Activated CD8-positive, alpha-beta T cell treated with anti-CD3 and anti-CD28 coated beads, Interleukin-2, amount 10 ng/mL, durations not matched to agents 7 days and 5 days (primary cell): ENCODE measurements around the gene UQCC3. TPM values are rescaled to one million over a fixed set of nuclear protein-coding genes. Genes with fewer than 3 reads are reported as not detected.
A peak's percentile ranks its signal among the peaks of the same experiment; 100 is the strongest.
"Not testable (repeated sequence)": the region's sequence is repeated elsewhere in the genome, so short reads cannot be mapped to it uniquely, and the experiment has no call there.

Experiments
- ATAC-seq: fragments of 150-1000 bp; cut with Tn5 transposase; one replicate; pipeline ENCODE4 v1.10.0; 2021; ENCODE audit warnings: moderate library complexity
- CTCF ChIA-PET: fragments of 350-600 bp; sonication (Branson Sonifier 250); formaldehyde crosslinking; loops from one replicate; lab custom pipeline; 2021; ENCODE audit warnings: antibody characterized with exemption; lab: Charles Lee
- POLR2A ChIA-PET: fragments of 350-600 bp; sonication (Branson Sonifier 250); formaldehyde crosslinking; loops from one replicate; lab custom pipeline; 2021; ENCODE audit warnings: antibody characterized with exemption; lab: Charles Lee
- DNase-seq: peaks from one replicate; pipeline ENCODE4 v3.0.0-alpha.2; 2020
- H3K27ac Mint-ChIP-seq: one replicate; pipeline ENCODE4 v1.8.0; 2021; ENCODE audit warnings: mild to moderate bottlenecking, mixed read lengths
- H3K27me3 Mint-ChIP-seq: one replicate; pipeline ENCODE4 v1.8.0; 2021; ENCODE audit warnings: low read depth, mixed read lengths
- H3K36me3 Mint-ChIP-seq: one replicate; pipeline ENCODE4 v1.8.0; 2021; ENCODE audit warnings: low read depth, mixed read lengths
- H3K4me1 Mint-ChIP-seq: one replicate; pipeline ENCODE4 v1.8.0; 2021; ENCODE audit warnings: low read depth, mixed read lengths
- H3K4me3 Mint-ChIP-seq: one replicate; pipeline ENCODE4 v1.8.0; 2021; ENCODE audit warnings: mild to moderate bottlenecking, mixed read lengths
- H3K9me3 Mint-ChIP-seq: one replicate; pipeline ENCODE4 v1.8.0; 2022; ENCODE audit warnings: mixed read lengths; ENCODE audit not compliant: insufficient read depth
- total RNA-seq, 2 experiments: library from RNA; stranded (reverse); gene quantifications; one replicate each; pipeline ENCODE4 v1.2.3, GENCODE V29; 2021

Gene UQCC3
- total RNA-seq, 2 experiments from 2014 or later, result 7.5 TPM

DNA sequence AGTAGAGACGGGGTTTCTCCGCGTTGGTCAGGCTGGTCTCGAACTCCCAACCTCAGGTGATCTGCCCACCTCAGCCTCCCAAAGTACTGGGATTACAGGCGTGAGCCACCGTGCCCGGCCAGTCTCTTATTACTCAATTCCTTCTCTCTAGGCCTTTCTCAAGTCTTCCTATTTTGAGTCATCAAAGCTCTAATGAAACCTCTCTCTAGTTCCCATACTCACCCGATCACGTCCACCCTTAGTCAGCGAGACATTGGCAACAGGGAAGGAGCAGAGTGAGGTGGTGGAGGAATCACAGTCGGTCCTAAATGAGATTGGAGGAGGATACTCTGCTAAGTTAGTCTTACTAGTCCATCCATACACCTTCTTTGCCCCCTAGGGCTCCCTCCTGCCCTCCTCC, 30.8 kb downstream of the UQCC3 start:
- Mint-ChIP-seq H3K27me3 (no peaks in the 10 kb centered on the region), H3K4me1 (peaks cover 19% of the 10 kb centered on the region), H3K4me3 (no peak overlapping the region), H3K9me3 (no peaks in the 10 kb centered on the region), H3K36me3 (peaks cover 32% of the 10 kb centered on the region), H3K27ac (no peak overlapping the region)
- no peak for DNase-seq
- CTCF ChIA-PET, result interaction anchor here (1.1 to 2.2 kb wide), 4 partner anchors 8 to 179 kb away, joined by 3 to 7 read pairs (median 4); partner anchors contain the start of gene SLC3A2
- no peak for ATAC-seq
- POLR2A ChIA-PET, result interaction anchor here (1.0 kb wide), 2 partner anchors 111 to 139 kb away, joined by 3 read pairs; partner anchors contain the start of gene TUT1

DNA sequence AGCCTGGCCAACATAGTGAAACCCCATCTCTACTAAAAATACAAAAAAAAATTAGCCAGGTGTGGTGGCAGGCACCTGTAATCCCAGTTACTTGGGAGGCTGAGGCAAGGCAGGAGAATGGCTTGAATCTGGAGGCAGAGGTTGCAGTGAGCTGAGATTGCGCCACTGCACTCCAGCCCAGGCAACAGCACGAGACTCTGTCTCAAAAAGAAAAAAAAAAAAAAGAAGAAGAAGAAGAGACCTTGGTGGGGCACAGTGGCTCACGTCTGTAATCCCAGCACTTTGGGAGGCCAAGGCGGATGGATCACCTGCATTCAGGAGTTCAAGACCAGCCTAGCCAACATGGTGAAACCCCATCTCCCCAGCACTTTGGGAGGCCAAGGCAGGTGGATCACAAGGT, 32.4 kb downstream of the UQCC3 start:
- not testable (repeated sequence) for H3K9me3 Mint-ChIP-seq, DNase-seq, H3K27ac Mint-ChIP-seq, H3K27me3 Mint-ChIP-seq, H3K4me3 Mint-ChIP-seq, ATAC-seq
- peaks cover 31% of the 10 kb centered on the region for H3K36me3 Mint-ChIP-seq
- ChIA-PET POLR2A (interaction anchor here (0.7 to 1.3 kb wide), 3 partner anchors 32 to 112 kb away, joined by 3 to 6 read pairs (median 4); partner anchors contain the start of genes C11orf98, CSKMT, LBHD1 and TUT1), CTCF (interaction anchor here (2.2 kb wide), 1 partner anchor 23 kb away, joined by 7 read pairs; no protein-coding TSS in a partner anchor)
- H3K4me1 Mint-ChIP-seq, result peaks cover 34% of the 10 kb centered on the region

DNA sequence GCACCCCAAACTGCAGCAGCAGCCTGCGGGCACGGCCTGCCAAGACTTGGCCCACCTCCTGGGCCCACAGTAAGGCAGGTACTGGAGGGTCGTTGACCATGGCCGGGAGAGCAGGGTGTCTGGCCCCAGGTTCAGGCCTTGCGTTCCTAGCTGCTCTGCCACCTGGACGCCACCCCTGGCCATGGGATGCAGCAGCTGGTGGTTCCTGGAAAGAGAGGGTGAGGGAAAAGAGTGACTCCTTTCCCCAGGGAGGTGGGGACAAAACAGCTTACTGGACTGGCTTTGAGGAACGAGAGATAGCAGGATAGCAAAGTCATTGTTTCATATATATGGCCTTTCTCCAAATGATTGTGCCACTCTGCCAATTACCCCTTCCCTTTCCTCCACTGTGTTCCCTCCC, 33.9 kb downstream of the UQCC3 start:
- H3K36me3 Mint-ChIP-seq, result peaks cover 37% of the 10 kb centered on the region
- POLR2A ChIA-PET, result interaction anchor here (0.8 to 11.7 kb wide), 8 partner anchors 21 to 136 kb away, joined by 3 to 123 read pairs (median 7); partner anchors contain the start of genes C11orf98, CSKMT, EEF1G and HNRNPUL2

DNA sequence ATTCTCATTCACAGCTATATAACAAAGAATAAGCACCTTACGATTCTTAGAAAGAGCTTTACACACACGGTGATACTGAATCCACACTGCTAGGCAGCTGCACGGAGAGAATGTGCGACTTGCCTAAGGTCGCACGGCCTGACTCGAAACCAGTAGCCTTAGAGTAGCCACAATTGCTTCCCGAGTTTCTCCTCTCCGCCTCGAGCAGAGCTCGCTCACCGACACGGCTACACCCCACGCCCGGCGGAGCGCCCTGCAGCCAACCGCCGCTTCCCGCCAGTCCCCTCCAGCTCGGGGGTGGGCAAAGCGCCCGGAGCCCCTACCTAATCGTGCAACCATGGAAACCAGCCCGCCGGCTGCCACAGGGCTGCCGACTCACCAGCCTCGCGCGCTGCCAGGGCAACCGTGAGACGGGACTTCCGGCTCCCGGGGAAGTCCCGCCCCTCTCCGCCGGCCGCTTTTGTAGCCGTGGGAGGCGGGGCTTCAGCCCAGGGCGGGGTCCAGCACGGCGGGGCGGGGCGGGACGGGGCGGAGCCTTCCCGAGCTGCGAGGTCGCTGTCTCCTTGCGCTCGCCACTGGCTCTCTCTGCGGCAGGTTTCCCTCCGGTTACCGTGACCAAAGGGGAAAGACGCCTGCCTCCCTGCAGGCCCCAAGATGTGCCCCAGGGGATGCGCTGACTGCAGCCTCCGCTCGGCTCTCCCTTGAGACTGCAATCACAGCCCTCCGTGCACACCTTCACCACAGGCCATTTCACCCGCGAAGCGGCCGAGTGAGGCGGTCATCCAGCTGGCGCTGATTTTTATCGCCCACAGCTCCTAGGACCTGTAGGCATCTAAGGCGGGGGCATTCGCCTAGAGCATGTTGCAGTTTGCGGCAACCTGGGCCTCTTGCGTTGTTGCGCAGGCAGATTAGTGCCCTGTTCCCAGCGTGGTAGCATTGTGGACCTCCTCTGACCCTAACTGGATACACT, 34.7 kb downstream of the UQCC3 start:
- peak overlapping the region; percentile 90 for H3K4me3 Mint-ChIP-seq
- H3K27ac Mint-ChIP-seq, result peak overlapping the region; percentile 83
- DNase-seq (peak; percentile 95), ATAC-seq (peak; percentile 67)
- POLR2A ChIA-PET, result interaction anchor here (0.8 to 11.7 kb wide), 9 partner anchors 20 to 135 kb away, joined by 3 to 123 read pairs (median 7); partner anchors contain the start of genes C11orf98, CSKMT, EEF1G and HNRNPUL2
- CTCF ChIA-PET, result interaction anchor here (0.7 to 2.6 kb wide), 7 partner anchors 9 to 115 kb away, joined by 3 to 19 read pairs (median 4); partner anchors contain the start of gene TUT1
- H3K4me1 Mint-ChIP-seq, result peaks cover 49% of the 10 kb centered on the region
- H3K9me3 Mint-ChIP-seq, result no peaks in the 10 kb centered on the region
- H3K27me3 Mint-ChIP-seq, result no peaks in the 10 kb centered on the region
- peaks cover 37% of the 10 kb centered on the region for H3K36me3 Mint-ChIP-seq

More for the DNA sequence above, 33.9 kb downstream of the UQCC3 start:
- H3K27ac Mint-ChIP-seq, result peak overlapping the region; percentile 83
- peaks cover 45% of the 10 kb centered on the region for H3K4me1 Mint-ChIP-seq
- H3K4me3 Mint-ChIP-seq, result peak overlapping the region; percentile 90
- ATAC-seq, result no peak
- H3K27me3 Mint-ChIP-seq, result no peaks in the 10 kb centered on the region
- CTCF ChIA-PET, result interaction anchor here (0.7 to 2.6 kb wide), 5 partner anchors 9 to 114 kb away, joined by 3 to 19 read pairs (median 4); partner anchors contain the start of gene TUT1
- H3K9me3 Mint-ChIP-seq, result no peaks in the 10 kb centered on the region
- no peak for DNase-seq

DNA sequence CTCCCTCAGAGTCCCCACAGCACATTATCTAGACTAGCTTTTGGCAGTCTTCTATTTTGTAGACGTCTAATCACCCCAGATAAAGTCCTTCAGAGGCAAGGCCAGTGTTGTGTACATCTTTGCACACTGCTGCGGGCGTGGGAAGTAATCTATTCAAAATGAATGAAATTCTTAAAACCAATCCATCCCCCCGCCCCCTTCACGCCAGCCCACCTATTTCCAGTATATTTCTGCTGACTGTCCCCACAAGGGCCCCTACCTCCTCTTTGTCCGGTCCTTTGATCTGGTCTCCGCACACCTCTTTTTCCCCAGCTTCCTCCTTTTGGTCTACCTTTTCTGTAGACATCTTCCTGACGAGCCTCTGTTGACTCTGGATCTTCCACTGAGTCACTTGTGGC, 35.4 kb downstream of the UQCC3 start:
- H3K9me3 Mint-ChIP-seq, result no peaks in the 10 kb centered on the region
- peak overlapping the region; percentile 32 for H3K4me3 Mint-ChIP-seq
- H3K36me3 Mint-ChIP-seq, result peaks cover 40% of the 10 kb centered on the region
- CTCF ChIA-PET, result interaction anchor here (0.6 to 2.6 kb wide), 5 partner anchors 12 to 115 kb away, joined by 4 to 19 read pairs (median 4); partner anchors contain the start of genes HNRNPUL2 and TUT1
- H3K4me1 Mint-ChIP-seq, result peaks cover 49% of the 10 kb centered on the region
- H3K27ac Mint-ChIP-seq, result peak overlapping the region; percentile 59
- no peaks in the 10 kb centered on the region for H3K27me3 Mint-ChIP-seq
- ATAC-seq (no peak), DNase-seq (no peak)
- POLR2A ChIA-PET, result interaction anchor here (1.2 to 11.7 kb wide), 8 partner anchors 19 to 134 kb away, joined by 3 to 123 read pairs (median 7); partner anchors contain the start of genes C11orf98, CSKMT, EEF1G and HNRNPUL2

DNA sequence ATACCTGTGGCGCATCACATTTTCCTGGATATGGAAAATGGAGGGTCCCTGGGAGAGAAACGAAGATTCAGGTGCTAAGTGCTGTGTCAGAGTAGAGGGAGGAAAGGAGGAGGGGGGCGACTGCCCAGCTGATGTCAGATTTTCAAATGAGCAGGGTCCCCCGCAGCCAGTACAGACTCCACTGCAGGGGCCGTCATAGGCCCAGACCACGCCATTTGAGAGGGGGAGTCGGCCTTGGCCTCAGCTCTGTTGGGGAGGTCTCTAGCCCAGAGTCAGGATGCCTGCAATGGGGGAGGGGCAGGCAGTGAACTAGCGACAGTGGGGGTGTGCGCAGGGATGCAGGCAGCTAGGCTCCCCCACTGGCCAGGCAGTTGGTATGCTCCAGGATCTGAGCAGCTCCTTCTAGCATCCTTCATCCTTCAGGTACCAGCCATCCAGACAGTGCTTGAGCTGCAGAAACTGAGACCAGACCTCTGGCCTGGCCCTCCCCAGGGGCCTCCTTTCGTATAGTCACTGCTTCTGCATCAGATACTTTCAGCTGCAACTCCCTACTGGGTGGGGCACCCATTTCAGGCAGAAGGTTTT, 35.9 kb downstream of the UQCC3 start, which contains the start of the genes BSCL2 and GNG3:
Gene BSCL2, minus strand, starts transcription at position 148 of the 585 bp plus-strand sequence. CDS start 229 bp downstream, outside the sequence.
Gene GNG3, plus strand, starts transcription at position 400 of the 585 bp plus-strand sequence. CDS start 620 bp downstream, outside the sequence.
- Mint-ChIP-seq H3K36me3 (peaks cover 41% of the 10 kb centered on the region), H3K27ac (peak within 1 kb of the TSS; percentile 95), H3K4me3 (peak within 1 kb of the TSS; percentile 85), H3K4me1 (peaks cover 53% of the 10 kb centered on the region), H3K9me3 (no peaks in the 10 kb centered on the region), H3K27me3 (no peaks in the 10 kb centered on the region)
- ChIA-PET CTCF (interaction anchor here (0.6 to 2.6 kb wide), 3 partner anchors 13 to 27 kb away, joined by 4 to 19 read pairs (median 4); partner anchors contain the start of gene HNRNPUL2), POLR2A (interaction anchor here (0.8 to 11.7 kb wide), 10 partner anchors 19 to 148 kb away, joined by 3 to 123 read pairs (median 6); partner anchors contain the start of genes C11orf98, CSKMT, EEF1G and HNRNPUL2)
- DNase-seq, result peak; percentile 35
- ATAC-seq, result no peak

DNA sequence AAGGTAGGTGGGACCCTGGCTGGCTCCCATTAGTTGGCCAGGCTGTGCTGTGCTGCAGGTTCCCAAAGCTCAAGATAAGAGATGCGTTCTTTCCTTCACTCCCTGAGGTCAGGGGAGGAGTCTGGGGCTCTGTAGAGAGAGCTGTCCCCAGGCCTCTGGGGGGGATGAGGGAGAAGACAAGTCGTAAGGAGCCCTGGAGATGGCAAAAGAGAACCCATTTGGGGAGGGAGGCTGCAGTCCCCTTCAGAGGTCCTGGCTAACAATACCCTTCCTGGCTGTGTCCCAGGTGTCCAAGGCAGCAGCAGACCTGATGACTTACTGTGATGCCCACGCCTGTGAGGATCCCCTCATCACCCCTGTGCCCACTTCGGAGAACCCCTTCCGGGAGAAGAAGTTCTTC, 36.9 kb downstream of the UQCC3 start:
- POLR2A ChIA-PET, result interaction anchor here (0.9 to 11.7 kb wide), 23 partner anchors 9 to 173 kb away, joined by 3 to 123 read pairs (median 6); partner anchors contain the start of genes C11orf98, CSKMT, EEF1G and HNRNPUL2
- ATAC-seq, result no peak
- peak overlapping the region; percentile 85 for H3K4me3 Mint-ChIP-seq
- no peaks in the 10 kb centered on the region for H3K9me3 Mint-ChIP-seq
- H3K4me1 Mint-ChIP-seq, result peaks cover 63% of the 10 kb centered on the region
- no peak for DNase-seq
- peaks cover 47% of the 10 kb centered on the region for H3K36me3 Mint-ChIP-seq
- H3K27ac Mint-ChIP-seq, result peak overlapping the region; percentile 95
- CTCF ChIA-PET, result interaction anchor here (0.8 to 3.6 kb wide), 5 partner anchors 11 to 148 kb away, joined by 3 to 15 read pairs (median 3); partner anchors contain the start of genes HNRNPUL2 and TUT1
- H3K27me3 Mint-ChIP-seq, result no peaks in the 10 kb centered on the region

DNA sequence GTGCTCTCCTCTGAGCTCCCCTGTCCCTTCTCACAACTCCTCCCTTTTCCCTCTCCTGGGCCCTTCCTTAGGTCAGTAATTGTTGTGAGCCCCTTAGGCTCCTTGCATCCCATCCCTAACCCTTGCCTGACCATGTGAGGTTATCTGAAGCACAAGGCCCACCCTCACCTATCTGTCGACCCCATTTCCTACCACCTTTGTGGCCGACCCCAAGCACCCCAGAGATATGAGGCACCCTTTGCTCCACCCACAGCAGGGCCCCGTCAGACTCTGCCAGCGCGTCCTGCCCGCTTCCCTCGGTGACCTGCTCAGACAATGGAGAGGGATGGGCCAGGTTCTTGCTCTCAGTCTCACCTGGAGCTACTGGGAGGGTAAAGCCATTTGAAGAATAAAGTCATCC, 37.3 kb downstream of the UQCC3 start:
- CTCF ChIA-PET, result interaction anchor here (1.0 to 3.6 kb wide), 7 partner anchors 11 to 284 kb away, joined by 3 to 15 read pairs (median 4); partner anchors contain the start of genes HNRNPUL2 and TUT1
- H3K4me3 Mint-ChIP-seq, result peak overlapping the region; percentile 85
- POLR2A ChIA-PET, result interaction anchor here (0.6 to 11.7 kb wide), 26 partner anchors 9 to 569 kb away, joined by 3 to 123 read pairs (median 6); partner anchors contain the start of genes C11orf98, CSKMT, EEF1G and HNRNPUL2
- H3K36me3 Mint-ChIP-seq, result peaks cover 51% of the 10 kb centered on the region
- no peaks in the 10 kb centered on the region for H3K27me3 Mint-ChIP-seq
- peak; percentile 73 for DNase-seq
- ATAC-seq, result peak; percentile 36
- H3K27ac Mint-ChIP-seq, result peak overlapping the region; percentile 95
- no peaks in the 10 kb centered on the region for H3K9me3 Mint-ChIP-seq
- peaks cover 67% of the 10 kb centered on the region for H3K4me1 Mint-ChIP-seq

DNA sequence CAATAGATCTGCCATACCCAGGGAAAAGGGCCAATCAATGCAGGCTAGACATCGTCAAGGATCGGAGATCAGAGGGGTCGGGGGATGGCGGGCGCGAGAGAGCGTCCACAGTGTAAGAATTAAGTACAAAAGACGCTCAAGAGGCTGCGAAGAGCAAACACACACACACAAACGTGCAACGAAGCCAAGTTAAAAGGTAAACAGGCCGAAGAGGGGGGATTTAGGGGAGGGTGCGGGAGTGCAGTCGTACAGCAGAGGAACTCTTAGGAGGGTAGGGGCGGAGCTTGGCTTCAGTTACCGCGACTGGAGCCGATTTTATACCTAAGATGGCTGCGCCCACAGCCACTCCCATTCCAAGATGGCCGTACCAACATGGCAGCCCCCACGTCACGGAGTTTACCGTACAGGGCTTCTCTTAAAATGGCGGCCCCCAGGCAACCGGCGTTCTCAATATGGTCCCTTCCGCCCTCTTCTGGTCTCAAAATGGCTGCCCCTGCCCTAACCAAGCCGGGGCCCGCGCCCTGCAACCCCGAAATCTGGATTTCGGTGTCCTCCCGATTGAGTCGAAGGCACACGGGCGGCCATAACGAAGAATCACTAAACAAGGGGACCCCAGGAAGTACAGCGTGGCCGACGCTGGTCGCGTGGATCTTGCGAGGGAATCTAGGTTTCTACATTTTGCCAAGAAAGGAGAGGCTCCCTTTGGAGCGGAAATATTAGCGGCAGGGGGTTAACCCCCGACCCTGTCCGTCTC, 38.0 kb downstream of the UQCC3 start:
- peak overlapping the region; percentile 95 for H3K27ac Mint-ChIP-seq
- no peaks in the 10 kb centered on the region for H3K27me3 Mint-ChIP-seq
- POLR2A ChIA-PET, result interaction anchor here (0.6 to 11.7 kb wide), 31 partner anchors 8 to 570 kb away, joined by 3 to 123 read pairs (median 5); partner anchors contain the start of genes C11orf98, CSKMT, EEF1G and HNRNPUL2
- DNase-seq (peak; percentile 99), ATAC-seq (peak; percentile 79)
- no peaks in the 10 kb centered on the region for H3K9me3 Mint-ChIP-seq
- CTCF ChIA-PET, result interaction anchor here (1.0 to 3.6 kb wide), 6 partner anchors 18 to 285 kb away, joined by 3 to 15 read pairs (median 4); partner anchors contain the start of gene HNRNPUL2
- H3K4me1 Mint-ChIP-seq, result peaks cover 73% of the 10 kb centered on the region
- peak overlapping the region; percentile 85 for H3K4me3 Mint-ChIP-seq
- H3K36me3 Mint-ChIP-seq, result peaks cover 56% of the 10 kb centered on the region
